GM20431 (cell line): ENCODE results near the gene TMEM271.
"Not testable (repeated sequence)": the region's sequence is repeated elsewhere in the genome, so short reads cannot be mapped to it uniquely, and the experiment has no call there.

ENCODE experiments used
- in situ Hi-C: fragments of 300-500 bp; cut with MseI, MboI; formaldehyde crosslinking; loops from one replicate; pipeline ENCODE4 v1.15.0; 2020; ENCODE audit warnings: low sequenced_read_pairs; ENCODE audit not compliant: unreplicated experiment

Gene TMEM271

GRCh38 chr4:610411-611261, 34.5 kb upstream of the TMEM271 start:
- in situ Hi-C loops: no loop called here

- in situ Hi-C loops: no loop called here
These were observed 33.4 kb upstream of the TMEM271 start for GRCh38 chr4:609400-610050.

- in situ Hi-C loops: no loop called here
These were observed 32.1 kb upstream of the TMEM271 start for GRCh38 chr4:608236-608635.

GRCh38 chr4:605702-606425, 29.8 kb upstream of the TMEM271 start:
- in situ Hi-C loops: no loop called here

GRCh38 chr4:604131-604530, 28.0 kb upstream of the TMEM271 start:
- in situ Hi-C loops: no loop called here

GRCh38 chr4:602559-602942, 26.5 kb upstream of the TMEM271 start:
- in situ Hi-C loops: no loop called here

GRCh38 chr4:601612-602558, 25.8 kb upstream of the TMEM271 start:
- in situ Hi-C loops: no loop called here

- in situ Hi-C loops: no loop called here
These were observed 24.9 kb upstream of the TMEM271 start for GRCh38 chr4:600850-601515.

- in situ Hi-C loops: no loop called here
These were observed 24.1 kb upstream of the TMEM271 start for GRCh38 chr4:600166-600565.

- in situ Hi-C loops: no loop called here
These were observed 22.8 kb upstream of the TMEM271 start for GRCh38 chr4:598925-599324.

GRCh38 chr4:592825-593520, 16.9 kb upstream of the TMEM271 start:
- in situ Hi-C loops: no loop called here

- in situ Hi-C loops: not testable (repeated sequence)
These were observed 16.1 kb upstream of the TMEM271 start for GRCh38 chr4:592178-592577.

- in situ Hi-C loops: no loop called here
These were observed 14.3 kb upstream of the TMEM271 start for GRCh38 chr4:590313-590841.

GRCh38 chr4:589219-589963, 13.3 kb upstream of the TMEM271 start:
- in situ Hi-C loops: no loop called here

- in situ Hi-C loops: no loop called here
These were observed 12.3 kb upstream of the TMEM271 start for GRCh38 chr4:588351-588849.

- in situ Hi-C loops: no loop called here
These were observed 11.7 kb upstream of the TMEM271 start for GRCh38 chr4:587671-588350.

- in situ Hi-C loops: no loop called here
These were observed 7.7 kb upstream of the TMEM271 start for GRCh38 chr4:583820-584219.
